ENCODE results near the gene SIX2.
"Not testable (repeated sequence)": the region's sequence is repeated elsewhere in the genome, so short reads cannot be mapped to it uniquely, and the experiment has no call there.

The SIX2 gene

GRCh38 chr2:45040786-45041185 is 31.5 kb upstream of the SIX2 start:
- peaks cover 10% of the 10 kb centered on the region for H3K4me1 ChIP-seq (ENCODE audit: control insufficient read depth, insufficient read depth, low read length)
- H3K9ac ChIP-seq (ENCODE audit: low read length), result no peak overlapping the region
- no peaks in the 10 kb centered on the region for H3K36me3 ChIP-seq (ENCODE audit: control insufficient read depth, insufficient read depth, low read length)
- no peaks in the 10 kb centered on the region for H3K9me3 ChIP-seq (ENCODE audit: control insufficient read depth, insufficient read depth, low read depth, low read length)
- no peak overlapping the region for H3K27ac ChIP-seq (ENCODE audit: low read depth, low read length)
- no peak overlapping the region for H3K4me3 ChIP-seq (ENCODE audit: low read depth, low read length)
- no peaks in the 10 kb centered on the region for H3K27me3 ChIP-seq (ENCODE audit: control insufficient read depth, insufficient read depth, low read length)

GRCh38 chr2:45039804-45040203 is 30.6 kb upstream of the SIX2 start:
- H3K4me1 ChIP-seq (ENCODE audit: control insufficient read depth, insufficient read depth, low read length); H3K36me3 ChIP-seq (ENCODE audit: control insufficient read depth, insufficient read depth, low read length); H3K4me3 ChIP-seq (ENCODE audit: low read depth, low read length); H3K27ac ChIP-seq (ENCODE audit: low read depth, low read length); H3K9ac ChIP-seq (ENCODE audit: low read length); H3K27me3 ChIP-seq (ENCODE audit: control insufficient read depth, insufficient read depth, low read length); H3K9me3 ChIP-seq (ENCODE audit: control insufficient read depth, insufficient read depth, low read depth, low read length): not testable (repeated sequence)

GRCh38 chr2:45038861-45039260 is 29.6 kb upstream of the SIX2 start:
- H3K4me3 ChIP-seq (ENCODE audit: low read depth, low read length), result not testable (repeated sequence)

GRCh38 chr2:45033302-45033701 is 24.1 kb upstream of the SIX2 start:
- no peak overlapping the region for H3K27ac ChIP-seq (ENCODE audit: low read depth, low read length)
- H3K36me3 ChIP-seq (ENCODE audit: control insufficient read depth, insufficient read depth, low read length), result no peaks in the 10 kb centered on the region
- H3K27me3 ChIP-seq (ENCODE audit: control insufficient read depth, insufficient read depth, low read length), result no peaks in the 10 kb centered on the region
- H3K4me1 ChIP-seq (ENCODE audit: control insufficient read depth, insufficient read depth, low read length), result no peaks in the 10 kb centered on the region
- no peak overlapping the region for H3K4me3 ChIP-seq (ENCODE audit: low read depth, low read length)
- H3K9ac ChIP-seq (ENCODE audit: low read length), result no peak overlapping the region
- no peaks in the 10 kb centered on the region for H3K9me3 ChIP-seq (ENCODE audit: control insufficient read depth, insufficient read depth, low read depth, low read length)

More at GRCh38 chr2:45038861-45039260, 29.6 kb upstream of the SIX2 start:
- H3K36me3 ChIP-seq (ENCODE audit: control insufficient read depth, insufficient read depth, low read length); H3K4me1 ChIP-seq (ENCODE audit: control insufficient read depth, insufficient read depth, low read length); H3K27ac ChIP-seq (ENCODE audit: low read depth, low read length); H3K9me3 ChIP-seq (ENCODE audit: control insufficient read depth, insufficient read depth, low read depth, low read length); H3K9ac ChIP-seq (ENCODE audit: low read length); H3K27me3 ChIP-seq (ENCODE audit: control insufficient read depth, insufficient read depth, low read length): not testable (repeated sequence)

GRCh38 chr2:45031028-45031427 is 21.8 kb upstream of the SIX2 start:
- no peaks in the 10 kb centered on the region for H3K9me3 ChIP-seq (ENCODE audit: control insufficient read depth, insufficient read depth, low read depth, low read length)
- H3K4me3 ChIP-seq (ENCODE audit: low read depth, low read length), result no peak overlapping the region
- no peak overlapping the region for H3K9ac ChIP-seq (ENCODE audit: low read length)
- no peaks in the 10 kb centered on the region for H3K27me3 ChIP-seq (ENCODE audit: control insufficient read depth, insufficient read depth, low read length)
- H3K36me3 ChIP-seq (ENCODE audit: control insufficient read depth, insufficient read depth, low read length), result no peaks in the 10 kb centered on the region
- H3K27ac ChIP-seq (ENCODE audit: low read depth, low read length), result no peak overlapping the region
- no peaks in the 10 kb centered on the region for H3K4me1 ChIP-seq (ENCODE audit: control insufficient read depth, insufficient read depth, low read length)

GRCh38 chr2:45030553-45030952 is 21.3 kb upstream of the SIX2 start:
- Histone ChIP-seq H3K36me3 (ENCODE audit: control insufficient read depth, insufficient read depth, low read length) (no peaks in the 10 kb centered on the region), H3K4me1 (ENCODE audit: control insufficient read depth, insufficient read depth, low read length) (no peaks in the 10 kb centered on the region), H3K9me3 (ENCODE audit: control insufficient read depth, insufficient read depth, low read depth, low read length) (no peaks in the 10 kb centered on the region), H3K27me3 (ENCODE audit: control insufficient read depth, insufficient read depth, low read length) (no peaks in the 10 kb centered on the region), H3K4me3 (ENCODE audit: low read depth, low read length) (no peak overlapping the region), H3K27ac (ENCODE audit: low read depth, low read length) (no peak overlapping the region), H3K9ac (ENCODE audit: low read length) (no peak overlapping the region)

- no peaks in the 10 kb centered on the region for H3K9me3 ChIP-seq (ENCODE audit: control insufficient read depth, insufficient read depth, low read depth, low read length)
- no peak overlapping the region for H3K9ac ChIP-seq (ENCODE audit: low read length)
- 0 out of 2 replicates have a peak, but pooled peaks cover 4% of the 10 kb centered on the region for H3K4me1 ChIP-seq (ENCODE audit: control insufficient read depth, insufficient read depth, low read length)
- no peaks in the 10 kb centered on the region for H3K27me3 ChIP-seq (ENCODE audit: control insufficient read depth, insufficient read depth, low read length)
- no peak overlapping the region for H3K4me3 ChIP-seq (ENCODE audit: low read depth, low read length)
- H3K27ac ChIP-seq (ENCODE audit: low read depth, low read length), result no peak overlapping the region
- H3K36me3 ChIP-seq (ENCODE audit: control insufficient read depth, insufficient read depth, low read length), result no peaks in the 10 kb centered on the region
These were observed 20.0 kb upstream of the SIX2 start for GRCh38 chr2:45029215-45029614.

- H3K9me3 ChIP-seq (ENCODE audit: control insufficient read depth, insufficient read depth, low read depth, low read length), result no peaks in the 10 kb centered on the region
- no peaks in the 10 kb centered on the region for H3K36me3 ChIP-seq (ENCODE audit: control insufficient read depth, insufficient read depth, low read length)
- no peak overlapping the region for H3K9ac ChIP-seq (ENCODE audit: low read length)
- H3K27ac ChIP-seq (ENCODE audit: low read depth, low read length), result no peak overlapping the region
- 0 out of 2 replicates have a peak, but pooled peaks cover 2% of the 10 kb centered on the region for H3K27me3 ChIP-seq (ENCODE audit: control insufficient read depth, insufficient read depth, low read length)
- no peak overlapping the region for H3K4me3 ChIP-seq (ENCODE audit: low read depth, low read length)
- H3K4me1 ChIP-seq (ENCODE audit: control insufficient read depth, insufficient read depth, low read length), result 0 out of 2 replicates have a peak, but pooled peaks cover 4% of the 10 kb centered on the region
These were observed 19.0 kb upstream of the SIX2 start for GRCh38 chr2:45028276-45028675.

- H3K27ac ChIP-seq (ENCODE audit: low read depth, low read length), result no peak overlapping the region
- H3K4me3 ChIP-seq (ENCODE audit: low read depth, low read length), result no peak overlapping the region
- 0 out of 2 replicates have a peak, but pooled peaks cover 5% of the 10 kb centered on the region for H3K27me3 ChIP-seq (ENCODE audit: control insufficient read depth, insufficient read depth, low read length)
- H3K9me3 ChIP-seq (ENCODE audit: control insufficient read depth, insufficient read depth, low read depth, low read length), result no peaks in the 10 kb centered on the region
- 0 out of 2 replicates have a peak, but pooled peaks cover 4% of the 10 kb centered on the region for H3K4me1 ChIP-seq (ENCODE audit: control insufficient read depth, insufficient read depth, low read length)
- no peak overlapping the region for H3K9ac ChIP-seq (ENCODE audit: low read length)
- no peaks in the 10 kb centered on the region for H3K36me3 ChIP-seq (ENCODE audit: control insufficient read depth, insufficient read depth, low read length)
These were observed 17.7 kb upstream of the SIX2 start for GRCh38 chr2:45026924-45027450.

- no peak overlapping the region for H3K4me3 ChIP-seq (ENCODE audit: low read depth, low read length)
- H3K9ac ChIP-seq (ENCODE audit: low read length), result no peak overlapping the region
- H3K27ac ChIP-seq (ENCODE audit: low read depth, low read length), result no peak overlapping the region
- H3K36me3 ChIP-seq (ENCODE audit: control insufficient read depth, insufficient read depth, low read length), result no peaks in the 10 kb centered on the region
- 0 out of 2 replicates have a peak, but pooled peaks cover 5% of the 10 kb centered on the region for H3K27me3 ChIP-seq (ENCODE audit: control insufficient read depth, insufficient read depth, low read length)
- H3K9me3 ChIP-seq (ENCODE audit: control insufficient read depth, insufficient read depth, low read depth, low read length), result no peaks in the 10 kb centered on the region
- 0 out of 2 replicates have a peak, but pooled peaks cover 4% of the 10 kb centered on the region for H3K4me1 ChIP-seq (ENCODE audit: control insufficient read depth, insufficient read depth, low read length)
These were observed 15.5 kb upstream of the SIX2 start for GRCh38 chr2:45024600-45025291.

- H3K27ac ChIP-seq (ENCODE audit: low read depth, low read length), result no peak overlapping the region
- no peaks in the 10 kb centered on the region for H3K36me3 ChIP-seq (ENCODE audit: control insufficient read depth, insufficient read depth, low read length)
- H3K9ac ChIP-seq (ENCODE audit: low read length), result no peak overlapping the region
- no peaks in the 10 kb centered on the region for H3K9me3 ChIP-seq (ENCODE audit: control insufficient read depth, insufficient read depth, low read depth, low read length)
- 0 out of 2 replicates have a peak, but pooled peaks cover 5% of the 10 kb centered on the region for H3K27me3 ChIP-seq (ENCODE audit: control insufficient read depth, insufficient read depth, low read length)
- H3K4me1 ChIP-seq (ENCODE audit: control insufficient read depth, insufficient read depth, low read length), result 0 out of 2 replicates have a peak, but pooled peaks cover 4% of the 10 kb centered on the region
- H3K4me3 ChIP-seq (ENCODE audit: low read depth, low read length), result no peak overlapping the region
These were observed 14.8 kb upstream of the SIX2 start for GRCh38 chr2:45024097-45024496.
